ENCODE results near the gene HIGD1C.
"Not testable (repeated sequence)": the region's sequence is repeated elsewhere in the genome, so short reads cannot be mapped to it uniquely, and the experiment has no call there.

HIGD1C gene

GRCh38 chr12:50934371-50934851 is 17.9 kb upstream of the HIGD1C start:
- no peak for DNase-seq

GRCh38 chr12:50934981-50935807 is 17.1 kb upstream of the HIGD1C start:
- no peak for DNase-seq

GRCh38 chr12:50936821-50937530 is 15.4 kb upstream of the HIGD1C start:
- DNase-seq, result no peak

GRCh38 chr12:50937653-50938052 is 14.7 kb upstream of the HIGD1C start:
- DNase-seq, result no peak

- DNase-seq, result no peak
Observed at GRCh38 chr12:50947933-50948626, 4.3 kb upstream of the HIGD1C start.

GRCh38 chr12:50948798-50949197 is 3.5 kb upstream of the HIGD1C start:
- DNase-seq, result no peak

GRCh38 chr12:50949801-50950302 is 2.5 kb upstream of the HIGD1C start:
- DNase-seq, result no peak

GRCh38 chr12:50951112-50951511 is 1.2 kb upstream of the HIGD1C start:
- no peak for DNase-seq

- DNase-seq, result no peak
Observed at GRCh38 chr12:50953047-50953446, 703 bp downstream of the HIGD1C start.

GRCh38 chr12:50954789-50955188 is 2.4 kb downstream of the HIGD1C start:
- not testable (repeated sequence) for DNase-seq

GRCh38 chr12:50955288-50955687 is 2.9 kb downstream of the HIGD1C start:
- DNase-seq, result no peak

GRCh38 chr12:50955697-50956096 is 3.4 kb downstream of the HIGD1C start:
- DNase-seq, result no peak

- DNase-seq, result no peak
Observed at GRCh38 chr12:50960130-50960529, 7.8 kb downstream of the HIGD1C start.

GRCh38 chr12:50961708-50962107 is 9.4 kb downstream of the HIGD1C start:
- DNase-seq, result no peak

GRCh38 chr12:50964432-50964831 is 12.1 kb downstream of the HIGD1C start:
- DNase-seq, result no peak

GRCh38 chr12:50971946-50972345 is 19.6 kb downstream of the HIGD1C start:
- DNase-seq, result no peak

- DNase-seq, result no peak
Observed at GRCh38 chr12:50979369-50980052, 27.2 kb downstream of the HIGD1C start.

GRCh38 chr12:50980545-50980944 is 28.2 kb downstream of the HIGD1C start:
- no peak for DNase-seq

- no peak for DNase-seq
Observed at GRCh38 chr12:50981319-50982239, 29.2 kb downstream of the HIGD1C start.

- DNase-seq, result no peak
Observed at GRCh38 chr12:50984586-50985298, 32.4 kb downstream of the HIGD1C start.

GRCh38 chr12:50985322-50985721 is 33.0 kb downstream of the HIGD1C start:
- no peak for DNase-seq

Measured in CD4-positive, alpha-beta T cell treated with Interferon gamma for 1 hour (primary cell).